Stomach (tissue), 4 donors: Measurements from ENCODE around the gene FLNA.

ENCODE experiments used
- POLR2AphosphoS5 ChIP-seq, 3 donors: sonication (generic); formaldehyde crosslinking; IDR thresholded peaks; one replicate each; pipeline ENCODE4 v1.6.1; 2016; ENCODE audit warnings: antibody characterized with exemption in 3 of 3
- TF ChIP-seq, protein P1 (sequence below), 7 experiments: fragments of 450-650 bp in 4 of 7; fragments of 200-600 bp in 3 of 7; sonication (generic) in 3 of 7; IDR thresholded peaks; one replicate each; pipeline ENCODE4 v1.5.1; 2016 to 2019; ENCODE audit warnings: antibody characterized with exemption in 7 of 7, control low read depth in 2 of 7, mild to moderate bottlenecking in 1 of 7

DNA sequence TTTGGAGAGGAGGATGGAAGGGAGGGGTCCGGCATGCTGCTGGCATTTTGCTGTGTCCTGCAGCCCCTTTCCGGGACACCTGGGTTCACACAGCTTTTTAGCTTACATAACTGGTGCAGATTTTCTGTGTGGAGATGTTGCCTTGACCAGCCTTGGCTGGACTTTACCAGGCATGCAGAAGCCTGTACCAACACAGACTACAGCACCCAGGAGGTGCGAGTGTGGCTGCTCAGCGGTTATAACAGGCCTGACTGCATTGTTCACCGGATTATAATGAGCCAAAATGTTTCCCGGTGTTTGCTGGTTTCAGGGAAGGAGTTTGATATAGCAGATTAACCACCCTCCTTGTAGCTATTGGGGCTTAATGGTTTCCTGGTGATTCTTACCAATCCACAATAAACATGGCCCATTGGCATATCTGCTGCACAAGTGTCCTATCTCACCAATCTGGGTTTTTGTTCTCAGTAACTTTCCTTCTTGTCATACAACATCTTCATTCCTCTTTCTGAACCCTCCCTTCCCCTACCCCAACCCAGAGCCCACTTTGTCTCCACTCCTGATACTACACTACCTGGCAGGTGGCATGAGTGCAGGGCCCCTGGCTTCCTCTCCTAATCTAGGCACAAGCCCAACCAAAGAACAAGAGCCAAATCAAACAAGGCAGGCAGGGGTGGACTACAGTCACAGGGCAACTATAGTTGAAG is 27.6 kb upstream of the FLNA start:
- TF ChIP-seq, protein P1, sequence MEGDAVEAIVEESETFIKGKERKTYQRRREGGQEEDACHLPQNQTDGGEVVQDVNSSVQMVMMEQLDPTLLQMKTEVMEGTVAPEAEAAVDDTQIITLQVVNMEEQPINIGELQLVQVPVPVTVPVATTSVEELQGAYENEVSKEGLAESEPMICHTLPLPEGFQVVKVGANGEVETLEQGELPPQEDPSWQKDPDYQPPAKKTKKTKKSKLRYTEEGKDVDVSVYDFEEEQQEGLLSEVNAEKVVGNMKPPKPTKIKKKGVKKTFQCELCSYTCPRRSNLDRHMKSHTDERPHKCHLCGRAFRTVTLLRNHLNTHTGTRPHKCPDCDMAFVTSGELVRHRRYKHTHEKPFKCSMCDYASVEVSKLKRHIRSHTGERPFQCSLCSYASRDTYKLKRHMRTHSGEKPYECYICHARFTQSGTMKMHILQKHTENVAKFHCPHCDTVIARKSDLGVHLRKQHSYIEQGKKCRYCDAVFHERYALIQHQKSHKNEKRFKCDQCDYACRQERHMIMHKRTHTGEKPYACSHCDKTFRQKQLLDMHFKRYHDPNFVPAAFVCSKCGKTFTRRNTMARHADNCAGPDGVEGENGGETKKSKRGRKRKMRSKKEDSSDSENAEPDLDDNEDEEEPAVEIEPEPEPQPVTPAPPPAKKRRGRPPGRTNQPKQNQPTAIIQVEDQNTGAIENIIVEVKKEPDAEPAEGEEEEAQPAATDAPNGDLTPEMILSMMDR (IDR thresholded peaks at IDR 0.05), result no peak
- peak in 1 of 3 donors; percentile 2 for TF ChIP-seq POLR2AphosphoS5 (IDR thresholded peaks at IDR 0.05)
